Measurements from ENCODE around the gene ADARB2. TPM values are rescaled to one million over a fixed set of nuclear protein-coding genes. Genes with fewer than 3 reads are reported as not detected.

ADARB2 gene
- total RNA-seq, 4 donors from 2014 or later, result 2.3 to 3.7 (median 2.6) TPM

- no peak for DNase-seq (ENCODE audit: extremely low spot score)
- H3K4me1 ChIP-seq, result no peaks in the 10 kb centered on the region
- intact Hi-C loops (cut with DNase I), result no loop called here
- no peak overlapping the region for H3K27ac ChIP-seq (replicated peaks in 1 of 4)
- H3K4me3 ChIP-seq, result no peak overlapping the region
- 82% methylated on average over 7 of the region's 9 CpGs for WGBS
- H3K27me3 ChIP-seq, result peaks cover 0 to 9% (median 0%) of the 10 kb centered on the region in 4 donors
- TF ChIP-seq EP300 (IDR thresholded peaks at IDR 0.05) (no peak), CTCF (IDR thresholded peaks at IDR 0.05) (no peak), POLR2AphosphoS5 (IDR thresholded peaks at IDR 0.05) (no peak), POLR2A (IDR thresholded peaks at IDR 0.05; ENCODE audit: low read depth) (no peak)
- no peaks in the 10 kb centered on the region for H3K9me3 ChIP-seq
- no peaks in the 10 kb centered on the region for H3K36me3 ChIP-seq
These were observed 466.8 kb downstream of the ADARB2 start for GRCh38 chr10:1270490-1270889.

GRCh38 chr10:1268831-1269230, 468.5 kb downstream of the ADARB2 start:
- DNase-seq (ENCODE audit: extremely low spot score), result no peak
- intact Hi-C loops (cut with DNase I), result no loop called here
- Histone ChIP-seq H3K4me1 (no peaks in the 10 kb centered on the region), H3K36me3 (no peaks in the 10 kb centered on the region), H3K27ac (replicated peaks in 1 of 4) (no peak overlapping the region), H3K27me3 (peaks cover 0 to 15% (median 0%) of the 10 kb centered on the region in 4 donors), H3K9me3 (no peaks in the 10 kb centered on the region), H3K4me3 (no peak overlapping the region)
- WGBS, result 0% methylated on average over 1 of the region's 1 CpG
- no peak for TF ChIP-seq CTCF (IDR thresholded peaks at IDR 0.05)
- TF ChIP-seq POLR2A (IDR thresholded peaks at IDR 0.05; ENCODE audit: low read depth), result no peak
- TF ChIP-seq POLR2AphosphoS5 (IDR thresholded peaks at IDR 0.05), result no peak
- TF ChIP-seq EP300 (IDR thresholded peaks at IDR 0.05), result no peak

GRCh38 chr10:1267568-1267967, 469.8 kb downstream of the ADARB2 start:
- Histone ChIP-seq H3K36me3 (no peaks in the 10 kb centered on the region), H3K27ac (replicated peaks in 1 of 4) (no peak overlapping the region), H3K9me3 (no peaks in the 10 kb centered on the region), H3K27me3 (peaks cover 0 to 15% (median 0%) of the 10 kb centered on the region in 4 donors), H3K4me3 (no peak overlapping the region), H3K4me1 (no peaks in the 10 kb centered on the region)
- 75% methylated on average over 7 of the region's 7 CpGs for WGBS
- intact Hi-C loops (cut with DNase I), result no loop called here
- no peak for DNase-seq (ENCODE audit: extremely low spot score)
- TF ChIP-seq CTCF (IDR thresholded peaks at IDR 0.05), result no peak
- no peak for TF ChIP-seq POLR2A (IDR thresholded peaks at IDR 0.05; ENCODE audit: low read depth)
- TF ChIP-seq POLR2AphosphoS5 (IDR thresholded peaks at IDR 0.05), result no peak
- TF ChIP-seq EP300 (IDR thresholded peaks at IDR 0.05), result no peak

GRCh38 chr10:1267148-1267547, 470.2 kb downstream of the ADARB2 start:
- 80% methylated on average over 8 of the region's 8 CpGs for WGBS
- no peaks in the 10 kb centered on the region for H3K9me3 ChIP-seq
- no peaks in the 10 kb centered on the region for H3K4me1 ChIP-seq
- intact Hi-C loops (cut with DNase I), result no loop called here
- no peak overlapping the region for H3K4me3 ChIP-seq
- no peak overlapping the region for H3K27ac ChIP-seq (replicated peaks in 1 of 4)
- no peak for DNase-seq (ENCODE audit: extremely low spot score)
- no peaks in the 10 kb centered on the region for H3K36me3 ChIP-seq
- H3K27me3 ChIP-seq, result peaks cover 0 to 15% (median 0%) of the 10 kb centered on the region in 4 donors
- TF ChIP-seq POLR2AphosphoS5 (IDR thresholded peaks at IDR 0.05) (no peak), EP300 (IDR thresholded peaks at IDR 0.05) (no peak), POLR2A (IDR thresholded peaks at IDR 0.05; ENCODE audit: low read depth) (no peak), CTCF (IDR thresholded peaks at IDR 0.05) (no peak)

All from esophagus muscularis mucosa (tissue), 4 donors.